ENCODE results near the gene CCSAP.

GRCh38 chr1:229347528-229347927 lies 4.7 kb upstream of the CCSAP start:
- TF ChIP-seq EZH2 (IDR thresholded peaks at IDR 0.05) (no peak), CTCF (IDR thresholded peaks at IDR 0.05) (no peak)

Data from neural progenitor cell (in vitro differentiated cells).